OCI-LY1 (cell line): ENCODE data around the gene TMEM207.
"Not testable (repeated sequence)": the region's sequence is repeated elsewhere in the genome, so short reads cannot be mapped to it uniquely, and the experiment has no call there.

Experiments used
- H2AFZ ChIP-seq: fragments of 200-600 bp; sonication (generic), shearing (Covaris generic); 2 replicates; pipeline ENCODE4 v1.6.0; 2014; ENCODE audit warnings: antibody characterized with exemption, mild to moderate bottlenecking, low read length
- H3F3A ChIP-seq: fragments of 200-600 bp; sonication (generic), shearing (Covaris generic); 2 replicates; pipeline ENCODE4 v1.6.0; 2014; ENCODE audit warnings: mild to moderate bottlenecking, antibody characterized with exemption, low read length, moderate library complexity; ENCODE audit not compliant: insufficient read depth
- H3K27ac ChIP-seq: fragments of 200-600 bp; sonication (generic); 2 replicates; pipeline ENCODE4 v1.5.1; 2014; ENCODE audit warnings: low read length, mixed run types, mild to moderate bottlenecking, low read depth; ENCODE audit not compliant: poor library complexity, severe bottlenecking
- H3K27me3 ChIP-seq: fragments of 200-600 bp; sonication (generic); 2 replicates; pipeline ENCODE4 v1.6.0; 2014; ENCODE audit warnings: antibody characterized with exemption, mild to moderate bottlenecking, low read length, moderate library complexity; ENCODE audit not compliant: insufficient read depth
- H3K36me3 ChIP-seq: fragments of 200-600 bp; sonication (generic); 2 replicates; pipeline ENCODE4 v1.6.1; 2014; ENCODE audit warnings: mild to moderate bottlenecking, antibody characterized with exemption, low read length, moderate library complexity, mixed read lengths; ENCODE audit not compliant: insufficient read depth
- H3K4me1 ChIP-seq: fragments of 200-600 bp; sonication (generic); 2 replicates; pipeline ENCODE4 v1.5.1; 2014; ENCODE audit warnings: mild to moderate bottlenecking, low read length, moderate library complexity; ENCODE audit not compliant: insufficient read depth, severe bottlenecking
- H3K4me2 ChIP-seq: fragments of 200-600 bp; sonication (generic), shearing (Covaris generic); 2 replicates; pipeline ENCODE4 v1.6.1; 2014; ENCODE audit warnings: low read length
- H3K4me3 ChIP-seq: fragments of 200-600 bp; sonication (generic); 2 replicates; pipeline ENCODE4 v1.5.1; 2014; ENCODE audit warnings: low read length, low read depth, mild to moderate bottlenecking, mixed read lengths; ENCODE audit not compliant: poor library complexity, severe bottlenecking
- H3K79me2 ChIP-seq: fragments of 200-600 bp; shearing (Covaris generic); 2 replicates; pipeline ENCODE4 v1.6.1; 2016; ENCODE audit warnings: mixed run types, low read length, mixed read lengths; ENCODE audit not compliant: insufficient read depth
- H3K9ac ChIP-seq: fragments of 200-600 bp; sonication (generic), shearing (Covaris generic); 2 replicates; pipeline ENCODE4 v1.6.1; 2014; ENCODE audit warnings: mild to moderate bottlenecking, low read length, mixed read lengths
- H3K9me2 ChIP-seq: fragments of 200-600 bp; sonication (generic), shearing (Covaris generic); 2 replicates; pipeline ENCODE4 v1.6.1; 2014; ENCODE audit warnings: low read depth, mild to moderate bottlenecking, low read length, mixed read lengths
- H3K9me3 ChIP-seq: fragments of 200-600 bp; shearing (Covaris generic); 2 replicates; pipeline ENCODE4 v1.6.1; 2014; ENCODE audit warnings: low read length, mixed read lengths
- H4K20me1 ChIP-seq: fragments of 200-600 bp; sonication (generic), shearing (Covaris generic); 2 replicates; pipeline ENCODE4 v1.6.0; 2016; ENCODE audit warnings: mild to moderate bottlenecking, low read length; ENCODE audit not compliant: insufficient read depth
- EZH2 ChIP-seq: fragments of 200-600 bp; sonication (generic), shearing (Covaris generic); IDR thresholded peaks from 2 replicates; pipeline ENCODE4 v1.8.0; 2017; ENCODE audit warnings: borderline replicate concordance, mixed run types, mild to moderate bottlenecking, antibody characterized with exemption, low read length, moderate library complexity, mixed read lengths
- TF ChIP-seq, protein P1 (sequence below): fragments of 200-600 bp; sonication (generic), shearing (Covaris generic); IDR thresholded peaks from 2 replicates; pipeline ENCODE4 v1.5.1; 2017; ENCODE audit warnings: mild to moderate bottlenecking, antibody characterized with exemption, low read length, moderate library complexity, mixed read lengths

The TMEM207 gene

DNA sequence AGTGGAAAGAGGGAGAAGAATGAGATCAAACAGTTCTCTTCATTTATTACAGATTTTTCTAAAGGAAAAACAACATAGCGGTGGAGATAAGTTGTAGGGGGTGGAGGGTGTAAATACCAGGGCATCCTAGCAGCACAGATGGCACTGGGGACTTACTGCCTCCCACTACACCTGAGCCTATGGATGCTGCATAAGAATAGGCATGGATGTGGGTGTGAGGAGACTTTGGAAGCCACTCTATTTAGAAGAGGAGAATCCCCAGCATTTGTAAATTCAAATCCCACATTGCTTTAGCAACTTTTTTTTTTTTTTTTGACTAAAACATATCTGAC, 36.8 kb upstream of the TMEM207 start:
- no peak overlapping the region for H3K4me3 ChIP-seq
- H3K27ac ChIP-seq = no peak overlapping the region
- H3K36me3 ChIP-seq = no peaks in the 10 kb centered on the region
- H3K9me3 ChIP-seq = no peaks in the 10 kb centered on the region
- H3K4me2 ChIP-seq = no peak overlapping the region
- no peak for TF ChIP-seq EZH2
- TF ChIP-seq, protein P1, sequence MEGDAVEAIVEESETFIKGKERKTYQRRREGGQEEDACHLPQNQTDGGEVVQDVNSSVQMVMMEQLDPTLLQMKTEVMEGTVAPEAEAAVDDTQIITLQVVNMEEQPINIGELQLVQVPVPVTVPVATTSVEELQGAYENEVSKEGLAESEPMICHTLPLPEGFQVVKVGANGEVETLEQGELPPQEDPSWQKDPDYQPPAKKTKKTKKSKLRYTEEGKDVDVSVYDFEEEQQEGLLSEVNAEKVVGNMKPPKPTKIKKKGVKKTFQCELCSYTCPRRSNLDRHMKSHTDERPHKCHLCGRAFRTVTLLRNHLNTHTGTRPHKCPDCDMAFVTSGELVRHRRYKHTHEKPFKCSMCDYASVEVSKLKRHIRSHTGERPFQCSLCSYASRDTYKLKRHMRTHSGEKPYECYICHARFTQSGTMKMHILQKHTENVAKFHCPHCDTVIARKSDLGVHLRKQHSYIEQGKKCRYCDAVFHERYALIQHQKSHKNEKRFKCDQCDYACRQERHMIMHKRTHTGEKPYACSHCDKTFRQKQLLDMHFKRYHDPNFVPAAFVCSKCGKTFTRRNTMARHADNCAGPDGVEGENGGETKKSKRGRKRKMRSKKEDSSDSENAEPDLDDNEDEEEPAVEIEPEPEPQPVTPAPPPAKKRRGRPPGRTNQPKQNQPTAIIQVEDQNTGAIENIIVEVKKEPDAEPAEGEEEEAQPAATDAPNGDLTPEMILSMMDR = no peak
- H3F3A ChIP-seq = no peaks in the 10 kb centered on the region
- H3K9ac ChIP-seq = no peak overlapping the region
- no peaks in the 10 kb centered on the region for H3K79me2 ChIP-seq
- no peaks in the 10 kb centered on the region for H3K27me3 ChIP-seq
- H3K4me1 ChIP-seq = no peaks in the 10 kb centered on the region
- H4K20me1 ChIP-seq = no peaks in the 10 kb centered on the region
- H3K9me2 ChIP-seq = no peaks in the 10 kb centered on the region; the same call in 1 of the 2 replicates
- H2AFZ ChIP-seq = no peak overlapping the region

- TF ChIP-seq, protein P1 = no peak
- no peak for TF ChIP-seq EZH2
- no peak overlapping the region for H3K27ac ChIP-seq
- no peak overlapping the region for H2AFZ ChIP-seq
Measured at GRCh38 chr3:190485830-190486532, 36.3 kb upstream of the TMEM207 start.

GRCh38 chr3:190481779-190482178, 32.1 kb upstream of the TMEM207 start:
- Histone ChIP-seq H3K4me3 (no peak overlapping the region), H3K36me3 (no peaks in the 10 kb centered on the region), H2AFZ (no peak overlapping the region), H4K20me1 (no peaks in the 10 kb centered on the region), H3K4me1 (no peaks in the 10 kb centered on the region), H3K9me2 (no peaks in the 10 kb centered on the region; the same call in 1 of the 2 replicates), H3K9ac (no peak overlapping the region), H3K4me2 (no peak overlapping the region), H3F3A (no peaks in the 10 kb centered on the region), H3K27me3 (no peaks in the 10 kb centered on the region), H3K9me3 (no peaks in the 10 kb centered on the region), H3K27ac (no peak overlapping the region), H3K79me2 (no peaks in the 10 kb centered on the region)
- TF ChIP-seq, protein P1 = no peak
- no peak for TF ChIP-seq EZH2

More at GRCh38 chr3:190485830-190486532, 36.3 kb upstream of the TMEM207 start:
- H3K4me1 ChIP-seq = no peaks in the 10 kb centered on the region
- H3K9me3 ChIP-seq = no peaks in the 10 kb centered on the region
- no peaks in the 10 kb centered on the region for H4K20me1 ChIP-seq
- no peaks in the 10 kb centered on the region for H3K36me3 ChIP-seq
- no peak overlapping the region for H3K4me3 ChIP-seq
- no peaks in the 10 kb centered on the region for H3K27me3 ChIP-seq
- H3F3A ChIP-seq = no peaks in the 10 kb centered on the region
- H3K9ac ChIP-seq = no peak overlapping the region
- H3K4me2 ChIP-seq = no peak overlapping the region
- H3K79me2 ChIP-seq = no peaks in the 10 kb centered on the region
- H3K9me2 ChIP-seq = no peaks in the 10 kb centered on the region; the same call in 1 of the 2 replicates

DNA sequence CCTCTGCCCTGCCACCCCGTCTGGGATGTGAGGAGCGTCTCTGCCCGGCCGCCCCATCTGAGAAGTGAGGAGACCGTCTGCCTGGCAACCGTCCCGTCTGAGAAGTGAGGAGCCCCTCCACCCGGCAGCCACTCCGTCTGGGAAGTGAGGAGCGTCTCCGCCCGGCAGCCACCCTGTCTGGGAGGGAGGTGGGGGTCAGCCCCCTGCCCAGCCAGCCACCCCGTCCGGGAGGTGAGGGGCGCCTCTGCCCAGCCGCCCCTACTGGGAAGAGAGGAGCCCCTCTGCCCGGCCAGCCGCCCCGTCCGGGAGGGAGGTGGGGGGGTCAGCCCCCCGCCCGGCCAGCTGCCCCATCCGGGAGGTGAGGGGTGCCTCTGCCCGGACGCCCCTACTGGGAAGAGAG, 23.6 kb upstream of the TMEM207 start:
- not testable (repeated sequence) for H3K79me2 ChIP-seq, H3K27me3 ChIP-seq, H3K9me2 ChIP-seq, H3F3A ChIP-seq, H3K4me1 ChIP-seq, H2AFZ ChIP-seq, H3K4me2 ChIP-seq, H3K9ac ChIP-seq, H3K27ac ChIP-seq, H3K36me3 ChIP-seq, H3K4me3 ChIP-seq, H3K9me3 ChIP-seq, H4K20me1 ChIP-seq
